D721Med (cell line): ENCODE results near the gene CCNI2.

Experiments
- DNase-seq: peaks from one replicate; pipeline ENCODE4 v3.0.0; 2011; ENCODE audit warnings: low spot score; ENCODE audit not compliant: insufficient read length
- FAIRE-seq: peaks from 2 replicates; lab custom pipeline; 2011; peaks lifted over from hg19 to GRCh38; lab: Jason Lieb, UNC
- TF ChIP-seq, protein P1 (sequence below): IDR thresholded peaks from 2 replicates; pipeline ENCODE4 v1.5.1; 2012; ENCODE audit warnings: mild to moderate bottlenecking, control low read depth; ENCODE audit not compliant: insufficient read depth; ENCODE audit errors: missing control alignments

The CCNI2 gene

DNA sequence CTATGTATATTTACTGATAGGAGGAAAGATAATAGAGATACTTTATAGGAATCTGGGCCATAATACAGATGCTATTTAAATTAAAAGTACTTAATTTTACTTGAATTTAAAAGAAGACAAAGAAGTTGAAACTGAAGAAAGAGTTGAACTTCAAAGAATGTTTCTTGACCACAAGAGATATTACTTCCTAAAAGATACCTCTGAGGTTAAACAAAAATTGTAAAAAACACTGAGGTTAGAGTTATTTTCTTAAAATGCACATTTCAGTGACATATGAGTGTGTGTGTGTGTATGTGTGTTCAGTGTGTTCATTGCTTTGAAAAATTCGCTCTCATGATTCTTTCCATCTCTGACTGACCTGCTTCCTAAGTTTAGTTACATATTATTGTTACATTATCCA, 33.4 kb downstream of the CCNI2 start:
- DNase-seq = no peak
- FAIRE-seq = no peak
- TF ChIP-seq, protein P1, sequence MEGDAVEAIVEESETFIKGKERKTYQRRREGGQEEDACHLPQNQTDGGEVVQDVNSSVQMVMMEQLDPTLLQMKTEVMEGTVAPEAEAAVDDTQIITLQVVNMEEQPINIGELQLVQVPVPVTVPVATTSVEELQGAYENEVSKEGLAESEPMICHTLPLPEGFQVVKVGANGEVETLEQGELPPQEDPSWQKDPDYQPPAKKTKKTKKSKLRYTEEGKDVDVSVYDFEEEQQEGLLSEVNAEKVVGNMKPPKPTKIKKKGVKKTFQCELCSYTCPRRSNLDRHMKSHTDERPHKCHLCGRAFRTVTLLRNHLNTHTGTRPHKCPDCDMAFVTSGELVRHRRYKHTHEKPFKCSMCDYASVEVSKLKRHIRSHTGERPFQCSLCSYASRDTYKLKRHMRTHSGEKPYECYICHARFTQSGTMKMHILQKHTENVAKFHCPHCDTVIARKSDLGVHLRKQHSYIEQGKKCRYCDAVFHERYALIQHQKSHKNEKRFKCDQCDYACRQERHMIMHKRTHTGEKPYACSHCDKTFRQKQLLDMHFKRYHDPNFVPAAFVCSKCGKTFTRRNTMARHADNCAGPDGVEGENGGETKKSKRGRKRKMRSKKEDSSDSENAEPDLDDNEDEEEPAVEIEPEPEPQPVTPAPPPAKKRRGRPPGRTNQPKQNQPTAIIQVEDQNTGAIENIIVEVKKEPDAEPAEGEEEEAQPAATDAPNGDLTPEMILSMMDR = no peak

DNA sequence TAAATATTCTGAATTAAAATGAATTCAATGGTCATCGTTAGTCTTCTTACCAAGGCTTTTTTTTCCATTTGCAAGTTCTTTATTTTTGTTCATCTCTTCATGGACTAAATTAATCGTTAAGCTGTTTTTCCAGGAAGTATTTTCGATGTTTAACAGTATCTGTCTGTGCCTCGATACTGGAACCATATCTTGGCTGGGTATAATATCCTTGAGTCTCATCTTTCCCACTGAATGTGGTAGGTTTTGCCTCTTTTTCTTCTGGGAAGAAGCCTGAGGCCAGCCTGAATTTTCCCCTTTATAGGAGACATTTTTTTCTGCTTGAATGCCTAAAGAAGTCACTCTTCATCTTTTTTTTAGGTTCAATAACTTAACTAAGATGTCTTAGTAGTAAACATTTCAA, 33.8 kb downstream of the CCNI2 start:
- FAIRE-seq (no peak), DNase-seq (no peak)
- TF ChIP-seq, protein P1 = no peak

DNA sequence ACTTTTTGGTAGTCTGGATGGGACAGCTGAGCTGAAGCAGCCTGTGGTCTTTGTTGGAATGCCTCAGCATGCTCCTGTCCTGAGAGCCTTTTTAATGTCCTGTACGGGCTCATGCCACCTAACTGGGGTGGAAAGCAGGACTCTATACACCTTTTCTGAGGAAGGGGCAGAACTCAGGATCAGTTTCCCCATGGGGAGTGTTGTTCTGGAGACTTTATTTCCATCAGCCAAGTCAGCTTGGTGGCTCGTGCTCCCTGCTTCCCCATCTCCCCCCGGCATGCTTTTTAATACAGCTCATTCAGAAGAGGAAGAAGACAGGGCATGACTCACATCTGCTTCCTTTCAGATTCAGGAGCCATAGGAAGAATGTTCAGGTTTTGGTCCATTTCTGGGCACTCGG, 34.9 kb downstream of the CCNI2 start:
- TF ChIP-seq, protein P1 = no peak
- no peak for DNase-seq

DNA sequence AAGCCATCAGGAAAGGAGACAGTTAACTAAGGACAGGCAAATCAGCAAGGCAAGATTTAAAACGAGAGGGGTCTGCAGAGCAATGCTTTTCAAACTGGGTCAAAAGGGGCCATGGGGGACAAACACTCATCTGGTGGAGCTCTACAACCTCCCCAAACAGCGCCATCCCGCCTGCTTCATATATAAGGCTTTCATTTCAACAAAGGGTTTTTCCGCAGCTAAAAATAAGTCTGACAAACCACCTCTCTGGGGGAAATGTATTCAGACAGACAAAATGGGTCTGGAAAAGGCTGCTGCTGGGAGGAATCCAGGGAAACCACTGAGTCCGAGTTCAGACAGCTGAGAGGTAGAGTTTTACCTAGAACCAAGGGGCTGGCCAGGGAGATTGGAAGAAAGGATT, 38.1 kb downstream of the CCNI2 start:
- TF ChIP-seq, protein P1 = no peak
- DNase-seq (no peak), FAIRE-seq (no peak)

More for the DNA sequence above, 34.9 kb downstream of the CCNI2 start:
- no peak for FAIRE-seq

DNA sequence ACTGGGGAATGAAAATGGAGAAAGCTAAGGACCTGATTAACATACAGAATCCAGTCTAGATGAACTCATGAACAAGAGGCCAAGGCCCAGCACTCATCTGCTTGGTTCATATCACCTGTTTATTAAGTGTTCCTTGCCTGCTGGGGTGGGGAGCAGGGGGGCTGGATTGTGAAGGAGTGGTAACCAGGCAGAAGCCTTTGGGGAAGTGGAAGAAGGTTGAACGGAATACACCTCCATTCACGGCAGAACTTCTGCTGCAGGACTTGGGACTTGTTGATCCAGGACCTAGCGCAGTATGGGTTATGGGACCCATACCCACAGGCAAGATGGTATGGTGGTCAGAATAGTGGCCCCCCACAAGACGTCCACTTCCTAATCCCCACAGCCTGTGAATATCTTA, 38.6 kb downstream of the CCNI2 start:
- TF ChIP-seq, protein P1 = no peak
- no peak for DNase-seq
- no peak for FAIRE-seq

DNA sequence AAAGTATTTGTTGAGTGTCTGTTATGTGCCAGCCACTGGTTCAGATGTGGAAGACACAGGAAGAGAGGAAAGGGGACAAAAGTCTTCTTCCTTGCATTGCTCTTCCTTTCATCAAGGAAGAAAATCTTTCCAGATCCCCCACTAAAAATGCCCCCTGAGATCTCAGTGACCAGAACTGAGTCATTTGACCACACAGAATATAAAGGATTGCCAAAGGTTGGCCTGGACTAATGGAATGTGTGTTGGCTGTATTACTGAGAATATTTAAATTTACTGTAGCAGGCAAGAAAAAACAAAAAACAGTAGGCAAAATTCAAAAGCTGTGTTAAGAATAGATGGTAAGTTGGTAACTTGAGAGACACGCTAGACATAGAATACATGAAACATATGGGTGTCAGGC, 39.9 kb downstream of the CCNI2 start:
- TF ChIP-seq, protein P1 = no peak
- FAIRE-seq (no peak), DNase-seq (no peak)

DNA sequence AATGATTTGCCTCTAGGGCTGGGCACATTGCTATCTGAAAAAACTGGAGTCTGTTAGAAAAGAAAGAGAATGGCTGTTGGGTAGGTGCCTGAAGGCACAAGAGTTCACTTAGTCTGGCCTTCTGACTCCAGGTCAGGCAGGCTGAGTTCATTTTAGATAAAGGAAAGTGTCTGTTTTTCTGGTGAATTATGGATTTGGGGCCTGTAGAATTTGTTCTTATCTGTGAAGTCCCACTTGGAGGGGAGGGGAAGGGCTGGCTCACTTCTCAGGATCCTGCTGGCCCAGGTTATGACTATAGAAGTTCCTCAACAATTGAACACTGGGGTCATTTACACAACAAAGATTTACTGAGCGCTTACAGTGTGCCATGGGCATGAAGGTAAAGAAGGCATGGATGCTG, 41.3 kb downstream of the CCNI2 start:
- DNase-seq (no peak), FAIRE-seq (no peak)
- TF ChIP-seq, protein P1 = no peak
